Cardiac fibroblast (primary cell): ENCODE results near the gene HIPK4.

Experiments used
- DNase-seq, 2 donors: peaks; one replicate each; pipeline versions ENCODE4 v3.0.0 to v3.0.0-alpha.2; 2010; ENCODE audit warnings: low read depth in 2 of 2
- H3K4me3 ChIP-seq, 2 donors: replicated peaks in 1 of 2; 1 replicate in 1 of 2; 2 replicates in 1 of 2; pipeline ENCODE4 v1.5.1; 2011; ENCODE audit warnings: low read depth in 2 of 2, low read length in 2 of 2, mild to moderate bottlenecking in 2 of 2, moderate library complexity in 1 of 2
- CTCF ChIP-seq: IDR thresholded peaks from one replicate; pipeline ENCODE4 v1.5.1; 2011; ENCODE audit warnings: low read depth, mild to moderate bottlenecking, low read length, inconsistent platforms

Gene HIPK4

GRCh38 chr19:40355975-40356680, 33.9 kb downstream of the HIPK4 start:
- DNase-seq, result no peak
- no peak overlapping the region for H3K4me3 ChIP-seq
- TF ChIP-seq CTCF, result no peak

DNA sequence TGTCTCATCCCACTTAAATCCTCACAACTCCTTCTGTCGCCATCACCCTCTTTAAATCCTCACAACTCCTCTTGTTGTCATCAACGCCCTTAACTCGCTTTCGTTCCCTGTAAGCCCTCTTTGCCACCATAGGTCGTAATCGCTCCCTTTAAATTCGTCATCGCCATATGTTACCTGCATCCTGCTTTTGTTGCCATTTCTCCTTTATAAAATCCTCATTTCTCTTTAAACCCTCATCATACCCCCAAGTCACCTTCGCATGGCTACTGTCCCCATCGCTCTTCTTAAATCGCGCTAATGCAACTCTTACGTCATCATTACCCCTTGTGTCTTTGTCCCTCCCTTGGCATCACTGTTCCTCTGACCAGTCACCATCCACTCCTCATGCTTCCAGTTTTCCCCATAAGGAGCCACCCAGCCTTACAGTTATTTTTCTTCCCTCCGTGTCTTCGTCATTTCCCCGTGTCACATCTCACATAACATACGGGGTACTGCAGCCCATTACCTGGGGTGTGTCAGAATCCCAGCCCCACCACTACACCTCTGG, 40.9 kb downstream of the HIPK4 start:
- DNase-seq, result peak; percentile 52 to 79

DNA sequence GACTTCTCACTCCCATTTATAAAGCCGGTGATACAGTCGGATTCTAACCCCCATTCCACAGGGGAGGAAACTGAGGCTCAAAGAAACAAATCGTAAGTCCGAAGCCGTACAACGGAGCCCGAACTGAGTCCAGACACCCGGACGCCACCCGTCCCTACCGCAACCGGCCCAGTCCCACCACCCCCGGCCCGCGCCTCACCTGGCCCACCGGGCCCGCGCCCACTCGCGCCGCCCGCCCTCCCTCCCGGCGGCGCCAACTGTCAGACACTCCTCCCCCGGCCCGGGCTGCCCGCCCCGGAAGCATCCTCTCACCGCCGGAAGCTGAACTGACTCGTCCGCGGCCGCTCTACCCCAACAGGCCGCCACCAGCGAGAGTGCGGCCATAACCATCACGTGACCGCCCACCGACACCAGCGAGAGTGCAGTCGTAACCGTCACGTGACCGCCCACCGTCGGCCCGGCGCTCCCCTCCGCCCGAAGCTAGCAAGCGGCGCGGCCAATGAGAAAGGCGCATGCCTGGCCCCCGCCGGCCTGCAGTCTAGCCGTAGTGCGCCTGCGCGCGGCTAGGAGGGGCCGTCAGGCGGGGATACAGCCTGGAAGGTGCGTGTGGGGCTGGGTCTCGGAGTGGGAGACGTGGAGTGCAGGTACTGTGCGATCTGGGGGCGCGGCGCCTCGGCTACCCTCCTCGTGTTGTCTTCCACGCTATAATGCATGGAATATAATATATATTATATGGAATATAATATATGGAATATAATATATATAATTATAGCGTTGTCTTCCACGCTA, 41.7 kb downstream of the HIPK4 start, which contains the start of the genes C19orf47 and PLD3:
Gene C19orf47 (minus strand): TSS at position 273 of the 789 bp plus-strand sequence. CDS start 6,540 bp downstream, outside the sequence.
Gene PLD3 (plus strand): TSS at position 571 of the 789 bp plus-strand sequence. CDS start 17,789 bp downstream, outside the sequence.
- no peak for TF ChIP-seq CTCF

More for the DNA sequence above, 40.9 kb downstream of the HIPK4 start:
- no peak for TF ChIP-seq CTCF
- peak overlapping the region; percentile 59 to 87 for H3K4me3 ChIP-seq

GRCh38 chr19:40344422-40344821, 45.6 kb downstream of the HIPK4 start:
- TF ChIP-seq CTCF, result no peak
- no peak for DNase-seq
- no peak overlapping the region for H3K4me3 ChIP-seq

More for the DNA sequence above, 41.7 kb downstream of the HIPK4 start, which contains the start of the genes C19orf47 and PLD3:
- DNase-seq, result peak; percentile 99 to 100
- H3K4me3 ChIP-seq, result peak within 1 kb of the TSS; percentile 80 to 87

DNA sequence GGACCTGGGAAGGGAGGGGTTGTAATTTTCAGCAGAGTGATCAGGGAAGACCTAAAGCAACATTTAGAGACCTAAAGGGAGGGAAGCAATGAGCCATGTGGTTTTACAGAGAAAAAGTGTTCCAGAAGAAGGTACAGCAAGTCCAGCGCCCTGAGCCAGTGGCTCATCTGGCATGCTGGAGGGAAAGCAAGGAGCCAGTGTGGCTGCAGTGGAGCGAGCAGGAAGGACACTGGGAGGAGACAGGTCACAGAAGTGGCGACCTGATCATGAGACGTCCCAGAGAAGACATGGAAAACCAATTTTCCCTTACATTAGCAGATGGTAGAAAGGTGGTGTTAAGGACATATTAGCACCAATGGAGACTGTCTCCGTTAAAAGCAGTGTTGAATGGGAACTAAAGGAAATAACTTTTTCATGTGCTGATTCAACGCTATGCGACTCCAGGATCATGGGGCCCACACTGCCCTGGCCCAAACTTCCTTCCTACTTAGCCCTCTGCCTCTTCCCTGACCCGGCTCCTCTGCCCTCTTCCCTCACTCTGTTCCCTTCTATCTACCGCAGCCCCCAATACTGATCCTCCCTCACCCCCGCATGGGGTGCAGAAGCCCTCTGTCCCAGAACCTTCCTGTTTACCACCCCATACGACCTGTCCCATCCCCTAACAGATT, 47.2 kb downstream of the HIPK4 start:
- DNase-seq, result no peak
- TF ChIP-seq CTCF, result no peak
- H3K4me3 ChIP-seq, result no peak overlapping the region
